ENCODE measurements around the gene EAPP.
"Not testable (repeated sequence)": the region's sequence is repeated elsewhere in the genome, so short reads cannot be mapped to it uniquely, and the experiment has no call there.

The EAPP gene

DNA sequence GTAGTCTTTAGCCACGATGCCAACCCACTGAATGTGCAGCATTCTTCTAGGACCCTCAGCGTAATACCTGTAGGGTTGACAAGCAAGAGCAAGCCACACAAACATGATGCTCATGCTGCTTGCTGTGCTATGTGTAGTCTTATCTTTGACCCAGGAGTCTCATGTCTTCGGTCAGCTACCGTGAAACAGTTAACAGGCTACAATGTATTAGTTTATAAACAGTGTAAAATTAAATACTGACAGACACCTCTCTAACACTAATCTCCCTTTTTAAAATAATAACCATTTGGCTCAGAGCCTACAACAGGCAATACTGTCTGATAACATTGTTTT, 1.9 kb downstream of the EAPP start:
- no peak for DNase-seq

- DNase-seq, result no peak
These were observed 2.4 kb downstream of the EAPP start for GRCh38 chr14:34536951-34537676.

DNA sequence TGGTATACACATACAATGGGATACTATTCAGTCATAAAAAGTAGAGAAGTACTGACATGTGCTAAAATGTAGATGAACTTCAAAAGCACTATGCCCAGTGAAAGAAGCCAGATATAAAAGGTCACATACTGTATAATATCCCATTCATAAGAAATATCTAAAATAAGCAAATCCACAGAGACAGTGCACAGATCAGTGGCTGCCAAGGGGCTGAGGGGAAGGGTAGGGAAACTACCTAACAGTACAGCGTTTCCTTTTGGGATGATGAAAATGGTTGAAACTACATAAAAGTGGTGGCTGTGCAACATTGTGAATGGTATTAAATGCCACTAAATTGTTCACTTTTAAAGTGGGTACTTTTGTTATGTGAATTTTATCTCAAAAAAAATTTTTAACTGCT, 11.9 kb downstream of the EAPP start:
- DNase-seq, result no peak

- DNase-seq, result not testable (repeated sequence)
These were observed 15.3 kb downstream of the EAPP start for GRCh38 chr14:34524216-34524615.

- DNase-seq, result no peak
These were observed 17.0 kb downstream of the EAPP start for GRCh38 chr14:34522496-34522895.

- not testable (repeated sequence) for DNase-seq
These were observed 18.4 kb downstream of the EAPP start for GRCh38 chr14:34521071-34521470.

- DNase-seq, result not testable (repeated sequence)
These were observed 19.1 kb downstream of the EAPP start for GRCh38 chr14:34520304-34520970.

- DNase-seq, result no peak
These were observed 31.6 kb downstream of the EAPP start for GRCh38 chr14:34507884-34508283.

DNA sequence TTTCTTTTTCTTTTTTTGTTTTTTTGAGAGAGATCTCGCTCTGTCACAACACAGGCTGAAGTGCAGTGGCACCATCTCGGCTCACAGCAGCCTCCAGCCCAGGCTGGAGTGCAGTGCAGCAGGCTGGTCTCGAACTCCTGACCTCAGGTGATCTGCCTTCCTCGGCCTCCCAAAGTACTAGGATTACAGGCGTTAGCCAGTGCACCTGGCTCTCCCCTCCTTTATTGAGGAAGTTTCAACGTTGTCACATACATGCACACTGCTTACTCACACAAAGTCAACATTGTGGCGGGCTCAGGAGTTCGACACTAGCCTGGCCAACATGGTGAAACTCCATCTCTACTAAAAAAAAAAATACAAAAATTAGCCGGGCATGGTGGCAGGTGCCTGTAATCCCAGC, 32.0 kb downstream of the EAPP start:
- DNase-seq, result no peak

GRCh38 chr14:34505124-34505491, 34.4 kb downstream of the EAPP start:
- DNase-seq, result not testable (repeated sequence)

GRCh38 chr14:34504027-34504426, 35.5 kb downstream of the EAPP start:
- DNase-seq, result not testable (repeated sequence)

DNA sequence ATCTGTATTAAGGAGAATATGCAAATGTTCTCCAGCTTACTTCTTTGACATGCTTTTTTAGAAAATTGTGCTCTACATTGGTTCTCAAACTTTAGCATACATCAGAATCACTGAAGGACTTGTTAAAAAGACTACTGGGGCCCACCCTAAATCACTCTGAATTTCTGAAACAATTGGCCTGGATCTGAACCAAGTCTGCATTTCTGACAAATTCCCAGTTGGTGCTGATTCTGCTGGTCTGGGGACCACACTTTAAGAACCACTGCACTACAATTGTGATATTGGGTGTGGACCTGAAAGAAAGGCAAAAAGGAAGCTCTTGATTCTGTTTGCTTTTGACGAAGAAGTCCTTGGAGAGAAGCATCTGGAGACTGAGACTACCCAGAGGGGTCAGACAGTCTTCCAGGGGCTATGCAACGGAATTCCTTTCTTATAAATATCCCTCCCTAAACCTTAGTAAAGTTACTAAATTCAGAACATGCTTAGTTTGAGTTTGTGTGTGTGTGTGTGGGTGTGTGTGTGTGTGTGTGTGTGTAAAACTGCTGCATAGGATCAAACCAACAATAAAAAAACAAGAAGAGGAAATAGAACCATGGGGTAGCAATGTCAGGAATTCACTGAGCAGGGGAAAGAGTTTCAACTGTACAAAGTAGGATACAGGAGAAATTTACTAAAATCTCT, 36.8 kb downstream of the EAPP start:
- no peak for DNase-seq

DNA sequence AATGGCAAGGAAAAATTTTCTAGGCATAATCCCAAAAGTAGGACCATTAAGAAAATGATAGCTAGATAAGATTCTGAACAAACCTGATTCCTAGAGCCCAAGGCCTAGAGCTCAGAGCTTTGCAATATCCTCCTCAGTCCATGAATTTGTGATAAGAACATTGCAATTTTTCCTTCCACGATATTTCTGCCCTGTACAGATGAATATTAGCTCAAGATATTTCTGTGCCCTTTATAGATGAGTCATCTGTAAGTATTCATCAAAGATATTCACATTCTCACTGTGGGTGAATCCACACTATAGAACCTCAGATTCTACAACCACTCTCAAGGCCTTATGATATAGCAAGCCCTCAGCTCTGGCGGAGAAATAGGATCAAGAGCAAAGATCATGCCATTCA, 37.5 kb downstream of the EAPP start:
- DNase-seq, result no peak

DNA sequence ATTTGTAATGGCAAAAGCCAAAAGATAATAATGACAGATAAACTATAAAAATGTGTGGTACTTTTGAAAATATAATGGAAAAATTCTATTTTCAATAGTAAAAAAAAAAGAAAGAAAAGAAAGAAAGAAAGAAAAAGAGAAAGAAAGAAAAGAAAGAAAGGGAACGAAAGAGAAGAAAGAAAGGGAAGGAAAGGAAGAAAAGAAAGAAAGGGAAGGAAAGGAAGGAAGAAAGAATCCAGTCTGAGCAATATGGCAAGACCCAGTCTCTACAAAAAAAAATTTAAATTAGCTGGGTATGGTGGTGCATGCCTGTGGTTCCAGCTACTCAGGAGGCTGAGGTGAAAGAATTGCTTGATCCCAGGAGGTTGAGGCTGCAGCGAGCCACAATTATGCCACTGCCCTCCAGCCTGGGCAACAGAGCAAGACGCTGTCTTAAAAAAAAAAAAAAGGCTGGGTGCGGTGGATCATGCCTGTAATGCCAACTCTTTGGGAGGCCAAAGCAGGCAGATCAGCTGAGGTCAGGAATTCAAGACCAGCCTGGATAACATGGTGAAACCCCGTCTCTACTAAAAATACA, 38.4 kb downstream of the EAPP start:
- DNase-seq, result no peak

DNA sequence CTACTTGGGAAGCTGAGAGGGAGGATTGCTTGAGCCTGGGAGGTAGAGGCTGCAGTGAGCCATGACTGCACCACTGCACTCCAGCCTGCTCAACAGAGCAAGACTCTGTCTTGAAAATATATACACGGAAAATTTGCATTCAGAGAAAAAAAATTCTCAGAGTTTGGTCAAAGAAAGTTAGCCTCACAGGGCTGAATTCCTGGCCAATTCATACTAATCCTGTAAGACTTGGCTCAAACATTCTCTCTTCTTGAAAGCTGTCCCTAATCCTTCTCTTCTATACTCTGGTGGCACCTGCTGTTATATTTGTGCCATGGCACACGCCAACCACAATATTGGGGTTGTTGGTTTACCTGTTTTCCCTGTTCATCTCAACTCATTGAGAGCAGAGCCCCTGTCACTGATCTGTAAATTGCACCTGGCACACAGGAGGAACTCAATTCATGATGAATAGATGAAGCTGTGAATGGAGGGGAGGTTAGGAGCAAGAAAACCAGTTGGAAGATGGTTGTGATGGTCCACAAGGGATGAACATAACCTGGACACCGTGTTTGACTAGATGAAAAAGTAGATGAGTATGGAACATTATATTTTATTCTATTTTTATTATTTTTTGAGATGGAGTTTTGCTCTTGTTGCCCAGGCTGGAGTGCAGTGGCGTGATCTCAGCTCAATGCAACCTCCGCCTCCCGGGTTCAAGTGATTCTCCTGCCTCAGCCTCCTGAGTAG, 40.7 kb downstream of the EAPP start:
- no peak for DNase-seq

GRCh38 chr14:34496679-34497513, 42.6 kb downstream of the EAPP start:
- no peak for DNase-seq

DNA sequence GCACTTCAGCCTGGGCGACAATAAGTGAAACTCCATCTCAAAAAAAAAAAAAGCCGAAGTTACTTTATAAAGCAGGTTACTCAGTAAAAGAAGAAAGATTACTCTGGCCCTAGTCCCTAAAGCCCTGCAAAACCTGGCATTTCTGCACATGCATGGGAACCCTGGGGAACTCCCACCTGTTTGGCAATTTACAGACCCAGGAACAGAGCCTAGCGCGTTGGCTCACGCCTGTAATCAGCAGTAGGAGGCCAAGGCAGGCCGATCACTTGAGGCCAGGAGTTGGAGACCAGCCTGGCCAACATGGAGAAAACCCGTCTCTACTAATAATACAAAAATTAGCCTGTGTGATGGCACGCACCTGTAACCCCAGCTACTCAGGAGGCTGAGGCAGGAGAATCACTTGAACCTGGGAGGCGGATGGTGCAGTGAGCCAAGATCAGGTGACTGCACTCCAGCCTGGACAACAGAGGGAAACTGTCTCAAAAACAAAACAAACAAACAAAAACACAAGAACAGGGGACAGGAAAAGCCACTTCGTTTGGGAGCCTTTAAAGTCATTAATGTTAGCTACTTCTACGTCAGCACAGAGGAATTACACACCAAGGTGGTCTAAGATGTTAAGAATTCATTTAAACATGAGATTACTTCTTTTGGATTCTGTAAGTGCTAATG, 43.4 kb downstream of the EAPP start:
- DNase-seq, result no peak

GRCh38 chr14:34489324-34489723, 50.2 kb downstream of the EAPP start:
- DNase-seq, result no peak

DNA sequence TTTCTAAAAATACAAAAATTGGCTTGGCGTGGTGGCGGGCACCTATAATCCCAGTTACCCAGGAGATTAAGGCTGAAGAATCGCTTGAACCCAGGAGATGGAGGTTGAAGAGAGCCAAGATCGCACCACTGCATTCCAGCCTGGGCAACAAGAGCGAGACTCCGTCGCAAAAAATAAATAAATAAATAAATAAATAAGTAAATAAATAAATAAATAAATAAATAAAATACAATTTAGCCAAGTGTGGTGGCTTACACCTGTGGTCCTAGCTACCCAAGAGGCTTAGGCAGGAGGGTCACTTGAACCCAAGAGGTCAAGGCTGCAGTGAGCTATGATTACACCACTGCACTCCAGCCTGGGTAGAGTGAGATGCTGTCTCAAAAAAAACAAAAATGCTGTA, 51.0 kb downstream of the EAPP start:
- DNase-seq, result no peak

DNA sequence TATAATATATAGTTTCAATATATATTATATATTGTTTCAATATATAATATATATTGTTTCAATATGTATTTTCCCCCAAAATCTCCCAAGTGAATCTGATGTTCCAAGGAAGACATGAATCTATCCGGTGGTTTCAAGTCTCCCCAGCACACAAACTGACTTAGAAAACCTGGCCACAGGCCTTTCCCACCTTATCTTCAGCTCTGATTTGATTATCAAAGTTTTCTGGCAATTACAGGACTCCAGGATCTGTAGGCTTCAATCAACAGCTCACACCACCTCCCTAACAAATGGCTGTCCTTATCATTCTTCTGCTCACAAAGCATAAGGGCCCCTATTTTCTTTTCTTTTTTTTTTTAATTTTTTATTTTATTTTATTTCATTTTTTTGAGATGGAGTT, 54.8 kb downstream of the EAPP start:
- DNase-seq, result no peak

DNA sequence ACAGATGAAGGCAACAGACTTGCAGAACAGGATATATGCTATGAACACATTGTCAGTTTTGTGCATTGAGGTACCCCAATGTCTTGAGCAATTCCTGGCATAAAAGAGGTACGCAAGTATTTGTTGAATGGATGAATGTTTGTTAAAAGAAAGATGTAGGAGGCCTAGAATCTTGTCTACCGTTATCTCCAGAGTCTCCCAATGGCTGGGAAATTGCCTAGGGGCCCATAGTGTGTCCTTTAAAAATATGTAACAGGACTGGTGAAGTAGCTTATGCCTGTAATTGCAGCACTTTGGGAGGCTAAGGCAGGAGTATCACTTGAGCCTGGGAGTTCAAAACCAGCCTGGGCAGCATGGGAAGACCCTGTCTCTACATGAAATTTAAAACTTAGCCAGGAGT, 57.0 kb downstream of the EAPP start:
- DNase-seq, result no peak

DNA sequence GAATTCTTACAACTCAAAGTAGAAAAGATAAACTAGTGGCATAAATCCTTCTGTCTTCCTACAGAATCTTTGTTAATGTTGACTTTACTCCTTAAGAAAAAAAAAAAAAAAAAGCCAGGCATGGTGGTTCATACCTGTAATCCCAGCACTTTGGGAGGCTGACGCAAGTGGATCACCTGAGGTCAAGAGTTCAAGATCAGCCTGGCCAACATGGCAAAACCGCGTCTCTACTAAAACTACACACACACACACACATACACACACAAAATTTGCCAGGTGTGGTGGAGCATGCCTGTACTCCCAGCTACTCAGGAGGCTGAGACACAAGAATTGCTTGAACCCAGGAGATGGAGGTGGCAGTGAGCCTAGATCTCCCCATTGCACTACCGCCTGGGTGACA, 59.8 kb downstream of the EAPP start:
- DNase-seq, result no peak

All from GDM1 (cell line).